Esophagus muscularis mucosa (tissue), 4 donors: ENCODE results near the gene USP22.
A peak's percentile ranks its signal among the peaks of the same experiment; 100 is the strongest.

ENCODE experiments used
- CTCF ChIP-seq, 3 experiments: fragments of 200-600 bp in 2 of 3; fragments of 450-650 bp in 1 of 3; sonication (generic) in 2 of 3; IDR thresholded peaks; one replicate each; pipeline ENCODE4 v1.5.1; 2017 to 2019; ENCODE audit warnings: antibody characterized with exemption in 3 of 3, mild to moderate bottlenecking in 2 of 3, moderate library complexity in 1 of 3
- EP300 ChIP-seq: sonication (generic); formaldehyde crosslinking; IDR thresholded peaks from one replicate; pipeline ENCODE4 v1.6.1; 2017; ENCODE audit warnings: antibody characterized with exemption
- POLR2A ChIP-seq: fragments of 450-650 bp; IDR thresholded peaks from one replicate; pipeline ENCODE4 v1.6.1; 2017; ENCODE audit warnings: antibody characterized with exemption, moderate library complexity, mild to moderate bottlenecking, low read depth
- POLR2AphosphoS5 ChIP-seq, 2 donors: sonication (generic); formaldehyde crosslinking; IDR thresholded peaks; one replicate each; pipeline ENCODE4 v1.6.1; 2017; ENCODE audit warnings: antibody characterized with exemption in 2 of 2

DNA sequence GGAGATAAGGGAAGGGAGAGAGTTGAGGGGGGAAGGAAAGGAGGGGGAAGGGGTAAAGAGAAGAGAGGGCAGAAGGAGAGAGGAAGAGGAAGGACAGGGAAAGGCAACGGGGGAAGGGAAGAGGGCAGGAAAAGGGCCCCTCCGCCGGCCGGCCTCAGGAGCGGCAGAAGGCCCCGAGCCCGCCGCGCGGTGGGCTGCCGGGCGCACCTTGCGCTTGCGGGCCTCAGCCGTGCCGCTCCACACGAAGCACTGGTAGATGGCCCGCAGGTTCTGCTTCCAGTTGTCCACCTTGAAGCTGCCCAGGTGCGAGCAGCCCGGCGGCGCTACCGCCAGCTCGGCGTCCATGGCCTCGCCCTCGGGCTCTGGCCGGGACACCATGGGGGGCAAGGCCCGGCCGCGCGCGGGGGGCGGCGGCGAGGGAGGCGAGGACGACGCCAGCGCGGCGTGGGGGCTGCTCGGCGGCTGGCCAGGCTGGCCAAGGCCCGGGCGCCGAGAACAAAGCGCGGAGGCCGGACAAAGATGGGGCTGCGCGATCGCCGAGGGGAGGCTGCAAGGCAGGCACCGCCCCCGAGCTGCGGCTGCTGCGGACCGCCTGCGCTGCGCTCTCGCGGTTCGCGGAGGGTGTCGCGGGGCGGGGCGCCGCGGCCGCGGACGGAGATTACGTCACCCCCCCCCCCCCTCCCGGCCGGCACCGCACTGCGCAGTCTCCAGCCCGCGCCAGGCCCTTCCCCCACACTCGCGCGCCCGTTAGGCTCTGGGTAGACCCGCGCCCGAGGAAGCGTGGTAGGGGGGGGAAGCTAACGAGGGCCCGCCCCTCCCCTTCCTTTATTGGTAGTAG lies at the start of gene USP22:
- no peak for TF ChIP-seq CTCF (IDR thresholded peaks at IDR 0.05)
- TF ChIP-seq EP300 = no peak
- TF ChIP-seq POLR2A = peak; percentile 67
- peak; percentile 83 to 96 for TF ChIP-seq POLR2AphosphoS5 (IDR thresholded peaks at IDR 0.05)
